NCI-H187 (cell line): Measurements from ENCODE around the gene SMIM20.

Experiments
- DNase-seq, 2 experiments: peaks; one replicate each; lab custom pipeline; 2025; lab: John Stamatoyannopoulos, UW

SMIM20 gene

GRCh38 chr4:25954293-25954904 is 40.4 kb downstream of the SMIM20 start:
- DNase-seq = no peak

- DNase-seq = no peak
Observed at GRCh38 chr4:25955705-25956104, 41.7 kb downstream of the SMIM20 start.

GRCh38 chr4:25956260-25956659 is 42.2 kb downstream of the SMIM20 start:
- no peak for DNase-seq

- no peak for DNase-seq
Observed at GRCh38 chr4:25958110-25958509, 44.1 kb downstream of the SMIM20 start.

GRCh38 chr4:25962393-25962792 is 48.4 kb downstream of the SMIM20 start:
- DNase-seq = no peak

- no peak for DNase-seq
Observed at GRCh38 chr4:25965629-25966028, 51.6 kb downstream of the SMIM20 start.

- no peak for DNase-seq
Observed at GRCh38 chr4:25966171-25966570, 52.2 kb downstream of the SMIM20 start.

- DNase-seq = no peak
Observed at GRCh38 chr4:25969374-25970155, 55.5 kb downstream of the SMIM20 start.

GRCh38 chr4:25970226-25970675 is 56.2 kb downstream of the SMIM20 start:
- DNase-seq = no peak

- no peak for DNase-seq
Observed at GRCh38 chr4:25970691-25971432, 56.8 kb downstream of the SMIM20 start.

GRCh38 chr4:25972366-25972765 is 58.3 kb downstream of the SMIM20 start:
- DNase-seq = no peak

- no peak for DNase-seq
Observed at GRCh38 chr4:25972984-25973745, 59.1 kb downstream of the SMIM20 start.

GRCh38 chr4:25976780-25977179 is 62.8 kb downstream of the SMIM20 start:
- no peak for DNase-seq

- no peak for DNase-seq
Observed at GRCh38 chr4:25977397-25978170, 63.6 kb downstream of the SMIM20 start.

GRCh38 chr4:25978327-25978726 is 64.3 kb downstream of the SMIM20 start:
- no peak for DNase-seq
